Endothelial cell of umbilical vein (primary cell): ENCODE results near the gene RPL10A. TPM values are rescaled to one million over a fixed set of nuclear protein-coding genes. Genes with fewer than 3 reads are reported as not detected.

Experiments
- BruUV-seq: library from RNA; stranded (reverse); fragments of 400-500 nt; replicated peaks from 2 replicates; lab custom pipeline; 2021; lab: Mats Ljungman, UMichigan
- CTCF ChIA-PET: fragments of 300-600, 350-600 bp; sonication (Branson Sonifier 250); formaldehyde crosslinking; loops from one replicate; lab custom pipeline; 2021; ENCODE audit warnings: antibody characterized with exemption, inconsistent platforms; lab: Charles Lee
- POLR2A ChIA-PET: fragments of 300-600, 350-600 bp; sonication (Branson Sonifier 250); formaldehyde crosslinking; loops from one replicate; lab custom pipeline; 2021; ENCODE audit warnings: antibody characterized with exemption, inconsistent platforms; lab: Charles Lee
- DNase-seq: peaks from one replicate; pipeline ENCODE4 v3.0.0-alpha.2; 2011; ENCODE audit warnings: low read depth, low spot score
- FAIRE-seq: peaks from 2 replicates; lab custom pipeline; 2011; peaks lifted over from hg19 to GRCh38; lab: Jason Lieb, UNC
- H2AFZ ChIP-seq: 2 replicates; pipeline ENCODE4 v1.6.0; 2012; ENCODE audit warnings: low read depth, low read length, control low read depth, inconsistent platforms
- H3K27ac ChIP-seq: 2 replicates; pipeline ENCODE4 v1.5.1; 2011; ENCODE audit warnings: low read depth, mild to moderate bottlenecking, control low read depth, low read length, moderate library complexity; ENCODE audit not compliant: insufficient read depth
- H3K27me3 ChIP-seq, 2 experiments: 2 replicates each; pipeline versions ENCODE4 v1.6.0 to v1.6.1; 2011; ENCODE audit warnings: low read length in 2 of 2, mixed read lengths in 1 of 2; ENCODE audit not compliant: control insufficient read depth in 2 of 2, insufficient read depth in 2 of 2
- H3K36me3 ChIP-seq, 2 experiments: 2 replicates in 1 of 2; 3 replicates in 1 of 2; pipeline ENCODE4 v1.5.1; 2011; ENCODE audit warnings: low read length in 2 of 2, mild to moderate bottlenecking in 1 of 2, moderate library complexity in 1 of 2; ENCODE audit not compliant: control insufficient read depth in 2 of 2, insufficient read depth in 2 of 2; ENCODE audit errors: extremely low read depth in 1 of 2
- H3K4me1 ChIP-seq: 3 replicates; pipeline ENCODE4 v1.5.1; 2011; ENCODE audit warnings: mild to moderate bottlenecking, low read length; ENCODE audit not compliant: control insufficient read depth, insufficient read depth; ENCODE audit errors: extremely low read depth
- H3K4me2 ChIP-seq: 2 replicates; pipeline ENCODE4 v1.6.1; 2011; ENCODE audit warnings: low read length, control low read depth, mixed read lengths; ENCODE audit not compliant: insufficient read depth
- H3K4me3 ChIP-seq, 3 experiments: fragments of 200-600 bp in 1 of 3; sonication (generic), shearing (Covaris generic) in 1 of 3; replicated peaks in 1 of 3; 2 replicates each; pipeline ENCODE4 v1.5.1; 2011 to 2016; ENCODE audit warnings: control low read depth in 3 of 3, low read length in 3 of 3, mild to moderate bottlenecking in 2 of 3, inconsistent platforms in 1 of 3, low read depth in 1 of 3, moderate library complexity in 1 of 3; ENCODE audit not compliant: insufficient read depth in 1 of 3
- H3K79me2 ChIP-seq: 2 replicates; pipeline ENCODE4 v1.6.0; 2012; ENCODE audit warnings: low read length, inconsistent platforms; ENCODE audit not compliant: control insufficient read depth, insufficient read depth
- H3K9ac ChIP-seq: replicated peaks from 2 replicates; pipeline ENCODE3; 2011; ENCODE audit warnings: low read length, control low read depth; ENCODE audit not compliant: insufficient read depth; ENCODE audit errors: extremely low read depth
- H3K9me1 ChIP-seq: replicated peaks from 3 replicates; pipeline ENCODE4 v1.6.0; 2011; ENCODE audit warnings: mild to moderate bottlenecking, low read length; ENCODE audit not compliant: control insufficient read depth, insufficient read depth; ENCODE audit errors: extremely low read depth
- H3K9me3 ChIP-seq: replicated peaks from 2 replicates; pipeline ENCODE4 v1.5.1; 2012; ENCODE audit warnings: low read length, inconsistent platforms; ENCODE audit not compliant: control insufficient read depth, insufficient read depth
- H4K20me1 ChIP-seq: replicated peaks from 2 replicates; pipeline ENCODE3; 2011; ENCODE audit warnings: mild to moderate bottlenecking, low read length; ENCODE audit not compliant: control insufficient read depth, insufficient read depth; ENCODE audit errors: extremely low read depth
- CTCF ChIP-seq, 2 donors: IDR thresholded peaks; 1 replicate in 1 of 2; 2 replicates in 1 of 2; pipeline ENCODE4 v1.5.1; 2011; ENCODE audit warnings: low read length in 2 of 2, mild to moderate bottlenecking in 2 of 2, moderate library complexity in 2 of 2, control low read depth in 1 of 2, inconsistent platforms in 1 of 2, low read depth in 1 of 2; ENCODE audit not compliant: insufficient read depth in 1 of 2; ENCODE audit errors: extremely low read depth in 1 of 2
- MAX ChIP-seq: IDR thresholded peaks from 2 replicates; pipeline ENCODE4 v1.6.1; 2011; ENCODE audit not compliant: insufficient read depth, insufficient read length
- MYC ChIP-seq: IDR thresholded peaks from one replicate; pipeline ENCODE4 v1.6.1; 2011; ENCODE audit warnings: mild to moderate bottlenecking, low read depth, low read length
- POLR2A ChIP-seq: IDR thresholded peaks from 2 replicates; pipeline ENCODE4 v1.6.1; 2012; ENCODE audit warnings: low read depth, mild to moderate bottlenecking, control low read depth, low read length
- POLR2AphosphoS5 ChIP-seq: IDR thresholded peaks from 2 replicates; pipeline ENCODE4 v1.6.1; 2012; ENCODE audit warnings: low read depth, mild to moderate bottlenecking, control low read depth, low read length, moderate library complexity; ENCODE audit not compliant: insufficient read depth
- dilution Hi-C: fragments of 300-500 bp; cut with MboI; formaldehyde crosslinking; loops from one replicate; pipeline ENCODE4 v1.15.0; 2019; ENCODE audit warnings: low sequenced_read_pairs; ENCODE audit not compliant: extremely low pct_ligation_motif_present
- intact Hi-C: fragments of 100-400 bp; cut with micrococcal nuclease; formaldehyde crosslinking; loops from one replicate; pipeline ENCODE4 v1.10.0; 2022
- polyA plus RNA-seq, 4 experiments: library from polyadenylated mRNA; depleted of rRNA in 3 of 4; stranded (reverse) in 3 of 4; unstranded in 1 of 4; fragments of >200 nt; gene quantifications; 2 replicates each; pipeline versions ENCODE4 v1.2.1 to v1.2.3, GENCODE V29; 2011 to 2012; ENCODE audit warnings: missing spikeins in 1 of 4
- total RNA-seq: library from RNA; stranded (reverse); gene quantifications from 2 replicates; pipeline ENCODE4 v1.2.3, GENCODE V29; 2021

Gene RPL10A
- total and polyA plus RNA-seq, 2 donors (not counting 3 experiments of a cell fraction or from before 2014, with no cell fraction given) = 1,339 to 1,956 TPM

- ChIA-PET POLR2A (interaction anchor here (0.7 to 0.9 kb wide), 2 partner anchors 8 to 441 kb away, joined by 3 read pairs; no protein-coding TSS in a partner anchor), CTCF (no interaction called here)
- H3K9me3 ChIP-seq = no peaks in the 10 kb centered on the region
- peaks cover 7 to 13% of the 10 kb centered on the region in 2 experiments for H3K36me3 ChIP-seq
- H3K27me3 ChIP-seq = no peaks in the 10 kb centered on the region
- TF ChIP-seq MAX (no peak), POLR2A (peak; percentile 64), CTCF (IDR thresholded peaks at IDR 0.05; ENCODE audit: extremely low read depth in 1 of 2, insufficient read depth in 1 of 2, low read depth in 1 of 2, low read length in 2 of 2) (no peak), MYC (no peak), POLR2AphosphoS5 (peak; percentile 52)
- H3K4me1 ChIP-seq = peaks cover 21% of the 10 kb centered on the region
- no peak overlapping the region for H2AFZ ChIP-seq
- H4K20me1 ChIP-seq = peaks cover 12% of the 10 kb centered on the region
- intact Hi-C loops (no loop called here), dilution Hi-C loops (no loop called here)
- H3K4me3 ChIP-seq = no peak overlapping the region
- BruUV-seq = no TSS peak
- no peak for FAIRE-seq
- no peak overlapping the region for H3K4me2 ChIP-seq
- no peaks in the 10 kb centered on the region for H3K9me1 ChIP-seq
- no peak for DNase-seq
- no peak overlapping the region for H3K9ac ChIP-seq
- H3K27ac ChIP-seq = no peak overlapping the region
- H3K79me2 ChIP-seq = peaks cover 21% of the 10 kb centered on the region
These were observed 6.1 kb downstream of the RPL10A start for GRCh38 chr6:35474131-35474941.
